K562 (cell line): Measurements from ENCODE around the gene TPX2. TPM values are rescaled to one million over a fixed set of nuclear protein-coding genes. Genes with fewer than 3 reads are reported as not detected.

ENCODE experiments used
- ERF ChIP-seq: fragments of 450-650 bp; formaldehyde crosslinking; IDR thresholded peaks from 2 replicates; pipeline ENCODE4 v1.4.0; 2020; ENCODE audit warnings: mild to moderate bottlenecking, mixed read lengths
- MGA ChIP-seq: fragments of 450-650 bp; IDR thresholded peaks from 2 replicates; pipeline ENCODE4 v1.6.1; 2016; ENCODE audit warnings: mild to moderate bottlenecking, moderate library complexity
- MYC ChIP-seq, 2 experiments: fragments of 250-450 bp in 1 of 2; sonication (Bioruptor Pico) in 1 of 2; IDR thresholded peaks; 2 replicates each; pipeline versions ENCODE4 v1.5.1 to v1.6.1; 2012 to 2021; ENCODE audit warnings: low read depth in 2 of 2, borderline replicate concordance in 1 of 2, improper control_type of control experiment in 1 of 2, low read length in 1 of 2, mild to moderate bottlenecking in 1 of 2, moderate library complexity in 1 of 2
- SRSF7 ChIP-seq: fragments of 200-400 bp; formaldehyde crosslinking; optimal IDR thresholded peaks from 2 replicates; pipeline ENCODE3; 2017; ENCODE audit warnings: mild to moderate bottlenecking, low read depth, low read length
- ZNF263 ChIP-seq: sonication (generic); formaldehyde crosslinking; IDR thresholded peaks from 2 replicates; pipeline ENCODE4 v1.8.0; 2022; ENCODE audit warnings: mild to moderate bottlenecking, missing genetic modification reagents, borderline replicate concordance
- ZNF407 ChIP-seq: fragments of 450-650 bp; IDR thresholded peaks from 2 replicates; pipeline ENCODE4 v1.6.1; 2016; ENCODE audit warnings: low read depth
- polyA plus RNA-seq, 8 experiments: library from polyadenylated mRNA; depleted of rRNA in 4 of 8; stranded (reverse) in 5 of 8; unstranded in 3 of 8; fragments of >200 nt; fragmentation: Nextera tagmentation in 2 of 8; fragmentation: Illumina TruSeq in 1 of 8; extraction: Ambion mirVana in 2 of 8; extraction: Trizol in 1 of 8; gene quantifications; 2 replicates each; pipeline versions ENCODE4 v1.2.1 to v1.2.3, GENCODE V29; 2011 to 2014; ENCODE audit warnings: inconsistent platforms in 1 of 8, missing spikeins in 1 of 8
- total RNA-seq, 7 experiments: library from RNA; depleted of rRNA in 6 of 7; stranded (reverse); fragments of >200 nt in 6 of 7; fragmentation: Illumina TruSeq in 2 of 7; extraction: Trizol in 2 of 7; gene quantifications; 2 replicates each; pipeline versions ENCODE4 v1.2.1 to v1.2.3, GENCODE V29; 2011 to 2021; ENCODE audit warnings: low replicate concordance in 1 of 7

TPX2 gene
- total and polyA plus RNA-seq, 9 of the 15 experiments (the other 6 are each of a cell fraction or from before 2014, with no cell fraction given) = 48.0 to 241 (median 133) TPM

GRCh38 chr20:31738729-31739549, at the start of gene TPX2 (continued):
- TF ChIP-seq ZNF407 (no peak), MGA (0 out of 2 replicates have a peak, but pooled peaks have one; percentile 25), MYC (IDR thresholded peaks at IDR 0.05; ENCODE audit: low read depth, low read length) (peak; percentile 79), MYC (CRISPR knock-in tag; IDR thresholded peaks at IDR 0.05; ENCODE audit: borderline replicate concordance, low read depth) (no peak), ZNF263 (CRISPR knock-in tag) (peak; percentile 57), ERF (CRISPR knock-in tag) (no peak), SRSF7 (no peak)
